ENCODE results near the gene PPARG.

DNA sequence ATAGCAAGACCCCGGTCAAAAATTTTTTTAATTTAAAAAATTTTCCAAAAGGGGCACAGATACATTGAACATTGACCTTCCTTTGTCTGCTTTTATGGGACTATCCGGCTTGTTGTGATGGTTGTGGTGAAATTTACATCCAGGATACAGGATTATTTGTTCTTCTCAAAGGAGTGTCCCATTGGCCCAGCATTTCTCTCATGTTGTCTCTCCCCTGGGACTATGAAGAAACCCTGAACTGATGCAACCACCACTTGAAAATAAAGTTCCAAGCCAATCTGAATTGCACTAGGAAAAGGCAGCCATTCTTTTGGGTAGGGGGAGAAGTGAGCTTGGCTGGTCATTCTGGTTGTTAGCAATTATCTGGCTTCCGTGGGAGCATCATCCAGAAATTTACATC is 58.4 kb downstream of the PPARG start:
- TF ChIP-seq, protein P1, sequence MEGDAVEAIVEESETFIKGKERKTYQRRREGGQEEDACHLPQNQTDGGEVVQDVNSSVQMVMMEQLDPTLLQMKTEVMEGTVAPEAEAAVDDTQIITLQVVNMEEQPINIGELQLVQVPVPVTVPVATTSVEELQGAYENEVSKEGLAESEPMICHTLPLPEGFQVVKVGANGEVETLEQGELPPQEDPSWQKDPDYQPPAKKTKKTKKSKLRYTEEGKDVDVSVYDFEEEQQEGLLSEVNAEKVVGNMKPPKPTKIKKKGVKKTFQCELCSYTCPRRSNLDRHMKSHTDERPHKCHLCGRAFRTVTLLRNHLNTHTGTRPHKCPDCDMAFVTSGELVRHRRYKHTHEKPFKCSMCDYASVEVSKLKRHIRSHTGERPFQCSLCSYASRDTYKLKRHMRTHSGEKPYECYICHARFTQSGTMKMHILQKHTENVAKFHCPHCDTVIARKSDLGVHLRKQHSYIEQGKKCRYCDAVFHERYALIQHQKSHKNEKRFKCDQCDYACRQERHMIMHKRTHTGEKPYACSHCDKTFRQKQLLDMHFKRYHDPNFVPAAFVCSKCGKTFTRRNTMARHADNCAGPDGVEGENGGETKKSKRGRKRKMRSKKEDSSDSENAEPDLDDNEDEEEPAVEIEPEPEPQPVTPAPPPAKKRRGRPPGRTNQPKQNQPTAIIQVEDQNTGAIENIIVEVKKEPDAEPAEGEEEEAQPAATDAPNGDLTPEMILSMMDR (IDR thresholded peaks at IDR 0.05 in 8 of 11, conservative IDR thresholded peaks at IDR 0.05 in 3 of 11): no peak
- no peak for TF ChIP-seq POLR2AphosphoS5 (IDR thresholded peaks at IDR 0.05)

Measured in spleen (tissue), 7 donors.